Heart left ventricle (tissue), 13 donors: ENCODE data around the gene RBM23.

ENCODE experiments used
- POLR2A ChIP-seq, 2 donors: fragments of 450-650 bp; IDR thresholded peaks; one replicate each; pipeline ENCODE4 v1.6.1; 2017; ENCODE audit warnings: antibody characterized with exemption in 2 of 2, mild to moderate bottlenecking in 2 of 2, moderate library complexity in 2 of 2
- TF ChIP-seq, protein P1 (sequence below), 12 donors: fragments of 200-600 bp; sonication (generic) in 4 of 12; IDR thresholded peaks; one replicate each; pipeline versions ENCODE4 v1.5.0 to v1.8.0; 2018 to 2022; ENCODE audit warnings: antibody characterized with exemption in 12 of 12, mild to moderate bottlenecking in 5 of 12
- donor health status: ischemic (EF 13 %, LVEDD 7.1; RV severe dilation, severe dysfunction).
- donor health status: DM: no; HTN: yes; CAD: no.
- donor health status: DM: no; HTN: no; CAD: no.
- donor health status: ischemic (EF 25% LVEDD 6.9; RV normal size, moderate dysfunction).
- donor health status: ischemic (EF 25% LVEDD 5.7; RV mildly dilated, moderate dysfunction).
- donor health status: ischemic (EF 35%, LVEDD 5.7; RV mildly dilated, moderate dysfunction).
- donor health status: nonischemic (EF 11% LVEDD 7.7; RV severe dilation, severe dysfunction).
- donor health status: DM: yes; HTN: yes; CAD: no.
- donor health status: PGD.
- donor health status: ischemic (EF 29% LVEDD 5.4; RV normal size, mild dysfunction).
- donor health status: nonischemic (EF 23%, LVEDD 6.1; RV moderate dilation, normal function).

GRCh38 chr14:22852940-22853767 is 65.8 kb downstream of the RBM23 start:
- TF ChIP-seq POLR2A (IDR thresholded peaks at IDR 0.05), result no peak
- TF ChIP-seq, protein P1, sequence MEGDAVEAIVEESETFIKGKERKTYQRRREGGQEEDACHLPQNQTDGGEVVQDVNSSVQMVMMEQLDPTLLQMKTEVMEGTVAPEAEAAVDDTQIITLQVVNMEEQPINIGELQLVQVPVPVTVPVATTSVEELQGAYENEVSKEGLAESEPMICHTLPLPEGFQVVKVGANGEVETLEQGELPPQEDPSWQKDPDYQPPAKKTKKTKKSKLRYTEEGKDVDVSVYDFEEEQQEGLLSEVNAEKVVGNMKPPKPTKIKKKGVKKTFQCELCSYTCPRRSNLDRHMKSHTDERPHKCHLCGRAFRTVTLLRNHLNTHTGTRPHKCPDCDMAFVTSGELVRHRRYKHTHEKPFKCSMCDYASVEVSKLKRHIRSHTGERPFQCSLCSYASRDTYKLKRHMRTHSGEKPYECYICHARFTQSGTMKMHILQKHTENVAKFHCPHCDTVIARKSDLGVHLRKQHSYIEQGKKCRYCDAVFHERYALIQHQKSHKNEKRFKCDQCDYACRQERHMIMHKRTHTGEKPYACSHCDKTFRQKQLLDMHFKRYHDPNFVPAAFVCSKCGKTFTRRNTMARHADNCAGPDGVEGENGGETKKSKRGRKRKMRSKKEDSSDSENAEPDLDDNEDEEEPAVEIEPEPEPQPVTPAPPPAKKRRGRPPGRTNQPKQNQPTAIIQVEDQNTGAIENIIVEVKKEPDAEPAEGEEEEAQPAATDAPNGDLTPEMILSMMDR (IDR thresholded peaks at IDR 0.05), result peak; percentile 74 to 97 (median 90)
